Right lobe of liver (tissue), 6 donors: ENCODE measurements around the gene PNKP. TPM values are rescaled to one million over a fixed set of nuclear protein-coding genes. Genes with fewer than 3 reads are reported as not detected.

Experiments
- ATAC-seq, 4 donors: fragments of 200-7000 bp; cut with Tn5 transposase; one replicate each; pipeline ENCODE4 v1.9.1; 2020; ENCODE audit warnings: mild to moderate bottlenecking in 4 of 4, moderate library complexity in 4 of 4
- DNase-seq, 3 donors: peaks; one replicate each; pipeline ENCODE4 v3.0.0-alpha.2; 2020
- H3K27ac ChIP-seq, 3 donors: fragments of 200-600 bp; one replicate each; pipeline ENCODE4 v1.8.0; 2022
- H3K27me3 ChIP-seq, 2 donors: fragments of 200-600 bp; one replicate each; pipeline ENCODE4 v1.8.0; 2022
- H3K36me3 ChIP-seq, 4 donors: fragments of 200-600 bp; sonication (generic) in 1 of 4; one replicate each; pipeline versions ENCODE4 v1.5.1 to v1.8.0; 2017 to 2022; ENCODE audit warnings: control low read depth in 1 of 4
- H3K4me1 ChIP-seq, 4 donors: fragments of 200-600 bp; sonication (generic) in 1 of 4; one replicate each; pipeline versions ENCODE4 v1.5.1 to v1.8.0; 2017 to 2022; ENCODE audit warnings: control low read depth in 1 of 4
- H3K4me3 ChIP-seq, 3 donors: fragments of 200-600 bp; one replicate each; pipeline ENCODE4 v1.8.0; 2022
- H3K9me3 ChIP-seq, 4 donors: fragments of 200-600 bp; sonication (generic) in 1 of 4; one replicate each; pipeline versions ENCODE4 v1.5.1 to v1.8.0; 2017 to 2022; ENCODE audit warnings: control low read depth in 1 of 4
- CTCF ChIP-seq, 4 donors: fragments of 200-600 bp in 3 of 4; fragments of 450-650 bp in 1 of 4; IDR thresholded peaks; one replicate each; pipeline versions ENCODE4 v1.5.1 to v1.8.0; 2016 to 2022; ENCODE audit warnings: antibody characterized with exemption in 4 of 4, mild to moderate bottlenecking in 2 of 4
- POLR2A ChIP-seq: fragments of 450-650 bp; IDR thresholded peaks from one replicate; pipeline ENCODE4 v1.6.1; 2017; ENCODE audit warnings: antibody characterized with exemption, mild to moderate bottlenecking
- WGBS: methylation state at CpG from one replicate; pipeline ENCODE4 v1.1.6; 2018; ENCODE audit warnings: low coverage, low lambda C conversion rate; ENCODE audit not compliant: insufficient coverage; ENCODE audit errors: missing lambda C conversion rate; 5-methylcytosine and 5-hydroxymethylcytosine counted together
- intact Hi-C, 2 donors: fragments of 100-400 bp; cut with DNase I; formaldehyde crosslinking; loops; one replicate each; pipeline versions ENCODE4 v1.11.2 to v1.14.1; 2022
- total RNA-seq, 6 experiments: library from RNA; depleted of rRNA in 2 of 6; stranded (reverse); fragments of >200 nt in 2 of 6; fragmentation: NEBNext Ultra II Directional in 3 of 6; extraction: Animal tissue kit (Norgen Biotek cat#: 25700) in 3 of 6; gene quantifications; one replicate each; pipeline versions ENCODE4 v1.1.0 to v1.2.4, GENCODE V29; 2016 to 2023
- donor health status: DM: no; HTN: yes; CAD: no.
- donor health status: DM: no; HTN: no; CAD: no.
- donor health status: DM: no; HTN: no; CAD: no.
- donor health status: DM: no; HTN: yes; CAD: no.
- donor health status: DM: no; HTN: yes; CAD: no.

PNKP gene
- total RNA-seq, 6 experiments from 2014 or later: 21.0 to 37.5 (median 27.9) TPM

GRCh38 chr19:49846408-49846807, 21.0 kb downstream of the PNKP start:
- Histone ChIP-seq H3K9me3 (no peaks in the 10 kb centered on the region), H3K36me3 (no peaks in the 10 kb centered on the region), H3K4me1 (peaks cover 0 to 5% (median 1%) of the 10 kb centered on the region in 4 donors), H3K27me3 (no peaks in the 10 kb centered on the region), H3K27ac (no peak overlapping the region), H3K4me3 (no peak overlapping the region)
- 67% methylated on average over 4 of the region's 5 CpGs for WGBS
- TF ChIP-seq POLR2A (no peak), CTCF (IDR thresholded peaks at IDR 0.05) (no peak)
- DNase-seq: no peak
- ATAC-seq: no peak
- intact Hi-C loops: no loop called here

GRCh38 chr19:49845414-49845813, 22.0 kb downstream of the PNKP start:
- TF ChIP-seq POLR2A: no peak
- TF ChIP-seq CTCF (IDR thresholded peaks at IDR 0.05): no peak
- Histone ChIP-seq H3K27me3 (no peaks in the 10 kb centered on the region), H3K27ac (no peak overlapping the region), H3K9me3 (no peaks in the 10 kb centered on the region), H3K4me3 (no peak overlapping the region), H3K4me1 (peaks cover 0 to 5% (median 1%) of the 10 kb centered on the region in 4 donors), H3K36me3 (no peaks in the 10 kb centered on the region)
- WGBS: 46% methylated on average over 3 of the region's 3 CpGs
- ATAC-seq (no peak), DNase-seq (no peak)
- intact Hi-C loops: no loop called here

DNA sequence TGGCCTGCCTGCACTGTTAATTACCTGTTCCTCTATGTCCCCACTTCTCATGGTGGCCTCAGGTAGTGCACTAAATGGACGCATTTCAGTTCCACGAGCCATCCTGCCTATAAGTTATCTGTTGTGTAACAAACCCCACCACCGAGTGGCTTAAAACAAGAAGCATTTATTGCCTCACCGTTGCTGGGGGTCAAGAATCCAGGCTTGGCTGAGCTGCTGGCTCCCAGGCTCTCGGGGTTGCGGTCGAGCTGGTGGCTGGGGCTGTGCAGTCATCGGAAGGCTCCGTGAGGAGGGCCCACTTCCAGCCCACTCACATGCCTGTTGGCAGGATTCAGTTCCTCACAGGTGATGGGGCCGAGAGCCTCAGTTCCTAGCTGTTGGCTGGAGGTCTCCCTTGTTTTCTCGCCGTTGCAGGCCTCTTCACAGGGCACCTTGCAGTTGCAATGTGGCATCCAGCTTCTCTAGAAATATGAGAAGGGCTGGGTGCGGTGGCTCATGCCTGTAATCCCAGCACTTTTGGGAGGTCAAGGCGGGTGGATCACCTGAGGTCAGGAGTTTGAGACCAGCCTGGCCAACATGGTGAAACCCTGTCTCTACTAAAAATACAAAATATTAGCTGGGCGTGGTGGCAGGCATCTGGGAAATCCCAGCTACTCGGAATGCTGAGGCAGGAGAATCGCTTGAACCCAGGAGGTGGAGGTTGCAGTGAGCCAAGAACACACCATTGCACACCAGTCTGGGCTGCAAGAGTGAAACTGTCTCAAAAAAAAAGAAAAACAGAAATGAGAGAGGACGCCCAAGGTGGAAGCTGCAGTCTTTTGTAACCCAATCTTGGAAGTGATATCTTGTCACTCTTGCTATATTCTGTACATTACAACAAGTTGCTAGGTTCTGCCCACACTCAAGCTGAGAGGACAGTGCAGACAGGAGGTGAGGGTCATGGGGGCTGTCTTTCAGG, 23.0 kb downstream of the PNKP start:
- TF ChIP-seq CTCF (IDR thresholded peaks at IDR 0.05): no peak
- no peak for TF ChIP-seq POLR2A
- no peaks in the 10 kb centered on the region for H3K27me3 ChIP-seq
- 70% methylated on average over 10 of the region's 18 CpGs for WGBS
- ATAC-seq: no peak
- intact Hi-C loops: no loop called here
- peaks cover 0 to 6% (median 3%) of the 10 kb centered on the region in 4 donors for H3K36me3 ChIP-seq
- no peaks in the 10 kb centered on the region for H3K9me3 ChIP-seq
- DNase-seq: no peak
- no peak overlapping the region for H3K27ac ChIP-seq
- no peak overlapping the region for H3K4me3 ChIP-seq
- H3K4me1 ChIP-seq: no peaks in the 10 kb centered on the region

- Histone ChIP-seq H3K9me3 (no peaks in the 10 kb centered on the region), H3K36me3 (peaks cover 0 to 13% (median 5%) of the 10 kb centered on the region in 4 donors), H3K27ac (no peak overlapping the region), H3K4me3 (no peak overlapping the region), H3K4me1 (no peaks in the 10 kb centered on the region), H3K27me3 (no peaks in the 10 kb centered on the region)
- DNase-seq (no peak), ATAC-seq (no peak)
- intact Hi-C loops: no loop called here
- TF ChIP-seq CTCF (IDR thresholded peaks at IDR 0.05) (no peak), POLR2A (no peak)
- 100% methylated on average over 1 of the region's 3 CpGs for WGBS
Measured at GRCh38 chr19:49843265-49843664, 24.1 kb downstream of the PNKP start.
